GM18502 (cell line): ENCODE results near the gene CEMIP.

ENCODE experiments used
- ATAC-seq: cut with Tn5 transposase; IDR thresholded peaks from one replicate; pipeline ENCODE4 v1.9.1; 2021; ENCODE audit warnings: mild to moderate bottlenecking; ENCODE audit not compliant: unreplicated experiment, poor library complexity

CEMIP gene

GRCh38 chr15:80916056-80916455 is 136.9 kb downstream of the CEMIP start:
- ATAC-seq = no peak

DNA sequence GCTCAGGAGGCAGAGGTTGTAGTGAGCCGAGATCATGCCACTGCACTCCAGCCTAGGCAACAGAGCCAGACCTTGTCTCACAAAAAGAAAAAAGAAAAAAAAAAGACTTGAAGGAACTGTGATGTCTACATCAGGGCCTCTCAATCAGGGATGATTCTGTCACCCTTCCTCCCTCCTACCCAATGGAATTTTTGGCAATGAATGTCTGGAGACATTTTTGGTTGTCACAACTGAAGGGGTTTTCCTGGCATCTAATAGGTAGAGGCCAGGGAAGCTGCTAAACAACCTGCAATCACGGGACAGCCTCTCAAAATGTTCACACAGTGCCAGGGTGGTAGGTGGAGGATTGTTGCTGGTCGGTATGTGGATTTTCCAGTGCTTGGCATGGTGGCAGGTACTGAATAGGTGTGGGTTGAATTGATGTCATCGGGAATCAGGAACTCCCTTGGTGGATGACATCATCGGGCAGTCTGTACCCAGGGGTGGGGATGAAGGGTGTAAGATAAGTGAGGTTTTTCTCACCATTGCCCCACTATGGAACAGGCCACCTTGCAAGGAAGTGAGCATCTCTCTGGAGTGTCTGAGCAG is 139.1 kb downstream of the CEMIP start:
- ATAC-seq = no peak

- ATAC-seq = no peak
Observed at GRCh38 chr15:80920271-80920699, 141.1 kb downstream of the CEMIP start.

- ATAC-seq = no peak
Observed at GRCh38 chr15:80921736-80922410, 142.7 kb downstream of the CEMIP start.

DNA sequence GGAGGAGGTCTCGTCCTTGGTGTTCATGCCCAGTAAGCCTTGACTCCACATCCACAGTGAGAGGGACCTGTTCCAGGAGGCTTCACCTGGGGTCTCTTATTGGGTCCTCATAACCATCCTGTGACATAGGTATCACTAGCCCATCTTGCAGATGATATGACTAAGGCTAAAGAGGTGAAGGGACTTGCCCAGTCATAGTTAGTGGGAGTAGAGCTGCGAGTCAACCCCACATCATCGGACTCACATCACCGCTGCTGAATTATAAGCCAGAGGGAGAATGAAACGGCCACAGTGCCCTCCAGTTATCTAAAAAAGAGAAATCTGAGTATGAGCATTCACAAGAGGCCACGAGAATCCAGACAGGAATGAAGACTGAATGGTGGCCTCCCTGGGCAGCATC is 144.5 kb downstream of the CEMIP start:
- no peak for ATAC-seq

GRCh38 chr15:80924278-80924677 is 145.1 kb downstream of the CEMIP start:
- ATAC-seq = no peak

GRCh38 chr15:80925597-80926059 is 146.5 kb downstream of the CEMIP start:
- no peak for ATAC-seq

DNA sequence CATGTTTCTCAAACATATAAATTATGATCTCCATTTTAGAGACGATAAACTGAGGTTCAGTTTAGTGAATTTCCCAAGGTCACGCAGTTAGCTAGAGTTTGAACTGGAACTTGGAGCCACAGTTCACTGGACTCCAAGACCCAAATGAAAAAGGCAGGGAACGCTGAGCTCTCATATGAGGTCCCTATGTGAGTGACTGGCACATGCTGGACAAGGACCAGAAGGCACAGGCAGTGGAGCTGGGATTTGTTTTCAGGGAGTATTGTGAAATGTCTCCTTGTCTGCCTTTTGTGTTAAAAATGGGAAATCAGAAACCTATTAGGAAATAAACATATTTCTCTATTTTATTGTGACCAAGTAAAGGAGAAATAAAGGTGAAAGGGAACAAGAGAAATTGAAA is 147.0 kb downstream of the CEMIP start:
- no peak for ATAC-seq

DNA sequence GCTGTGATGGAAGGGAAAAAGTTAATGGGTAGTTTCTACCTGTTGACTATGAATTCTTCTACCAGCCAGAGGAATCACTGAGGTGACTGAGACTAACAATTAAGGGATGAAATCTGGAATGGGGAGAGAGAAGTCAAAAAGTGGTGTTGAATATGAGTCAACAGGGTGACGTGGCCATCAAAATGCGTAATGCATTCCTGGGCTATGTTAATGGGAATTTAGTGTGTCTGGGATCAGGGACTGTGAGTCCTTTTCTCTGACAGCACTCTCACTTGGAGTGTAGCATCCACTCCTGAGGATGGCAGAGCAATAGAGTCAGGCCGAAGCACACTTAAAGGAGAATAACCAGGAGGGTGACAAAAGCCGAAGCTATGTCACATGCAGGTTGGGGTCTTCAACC is 150.1 kb downstream of the CEMIP start:
- ATAC-seq = no peak

GRCh38 chr15:80929689-80930088 is 150.5 kb downstream of the CEMIP start:
- no peak for ATAC-seq

DNA sequence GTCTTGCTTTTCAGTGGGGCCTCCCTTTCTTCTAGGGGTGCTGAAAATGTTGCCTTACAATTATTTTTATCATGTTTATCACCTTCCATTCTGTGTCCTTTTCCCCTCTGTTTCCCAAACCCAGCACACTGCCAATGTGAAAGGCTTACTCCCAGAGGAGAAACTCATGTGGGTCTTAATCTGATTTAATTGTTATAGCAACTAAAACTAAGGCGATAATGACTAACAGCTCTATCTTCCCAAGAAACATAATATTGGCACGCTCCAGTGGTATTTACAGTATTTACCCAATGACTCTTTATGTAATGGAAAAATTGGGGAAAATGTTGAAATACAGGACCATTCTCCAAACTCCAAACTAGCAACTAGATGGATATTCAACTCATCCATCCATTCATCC is 152.0 kb downstream of the CEMIP start:
- ATAC-seq = no peak

GRCh38 chr15:80931721-80932512 is 152.7 kb downstream of the CEMIP start:
- ATAC-seq = no peak

- ATAC-seq = no peak
Observed at GRCh38 chr15:80932513-80932815, 153.3 kb downstream of the CEMIP start.

- ATAC-seq = no peak
Observed at GRCh38 chr15:80932989-80933388, 153.8 kb downstream of the CEMIP start.

GRCh38 chr15:80934761-80935221 is 155.6 kb downstream of the CEMIP start:
- ATAC-seq = no peak

GRCh38 chr15:80936288-80937078 is 157.3 kb downstream of the CEMIP start:
- ATAC-seq = no peak

DNA sequence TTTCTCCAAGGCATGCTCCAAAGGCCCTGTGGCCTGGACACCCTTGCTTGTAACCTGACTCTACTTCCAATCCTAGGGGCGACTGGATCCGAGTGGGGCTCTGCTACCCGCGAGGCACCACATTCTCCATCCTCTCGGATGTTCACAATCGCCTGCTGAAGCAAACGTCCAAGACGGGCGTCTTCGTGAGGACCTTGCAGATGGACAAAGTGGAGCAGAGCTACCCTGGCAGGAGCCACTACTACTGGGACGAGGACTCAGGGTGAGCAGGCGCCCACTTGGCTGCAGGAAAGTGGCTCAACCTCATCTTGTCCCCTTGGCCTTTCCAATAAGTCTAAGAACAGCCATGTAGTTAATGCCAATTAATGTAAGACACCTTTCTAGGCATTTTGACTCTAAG is 158.5 kb downstream of the CEMIP start:
- no peak for ATAC-seq

GRCh38 chr15:80939216-80939615 is 160.0 kb downstream of the CEMIP start:
- ATAC-seq = no peak

GRCh38 chr15:80940331-80940730 is 161.2 kb downstream of the CEMIP start:
- no peak for ATAC-seq

- ATAC-seq = no peak
Observed at GRCh38 chr15:80940851-80941250, 161.7 kb downstream of the CEMIP start.

GRCh38 chr15:80942266-80942665 is 163.1 kb downstream of the CEMIP start:
- ATAC-seq = no peak
